SK-N-MC (cell line): ENCODE data around the gene ITM2B.

Experiments used
- DNase-seq: peaks from one replicate; pipeline ENCODE4 v3.0.0-alpha.2; 2011; ENCODE audit warnings: low read depth, low spot score
- H3K27ac ChIP-seq: fragments of 200-600 bp; sonication (generic); 2 replicates; pipeline ENCODE4 v1.5.1; 2016; ENCODE audit warnings: mixed run types
- H3K36me3 ChIP-seq: fragments of 200-600 bp; sonication (generic); 2 replicates; pipeline ENCODE4 v1.6.1; 2017; ENCODE audit warnings: antibody characterized with exemption, low read length, mixed read lengths; ENCODE audit not compliant: insufficient read depth
- H3K4me3 ChIP-seq: fragments of 200-600 bp; sonication (generic); 2 replicates; pipeline ENCODE4 v1.5.1; 2016
- H3K9ac ChIP-seq: fragments of 200-600 bp; sonication (generic); 2 replicates; pipeline ENCODE4 v1.8.0; 2017; ENCODE audit warnings: mixed run types, mixed read lengths; ENCODE audit not compliant: insufficient read length
- H3K9me3 ChIP-seq: fragments of 200-600 bp; sonication (generic); 2 replicates; pipeline ENCODE4 v1.6.1; 2017; ENCODE audit warnings: low read depth, mild to moderate bottlenecking, antibody characterized with exemption, low read length, moderate library complexity, mixed read lengths
- EZH2 ChIP-seq: fragments of 200-600 bp; sonication (generic); IDR thresholded peaks from one replicate; pipeline ENCODE4 v1.6.1; 2017; ENCODE audit warnings: antibody characterized with exemption
- FOXP2 ChIP-seq: optimal IDR thresholded peaks from 2 replicates; pipeline ENCODE3; 2011; ENCODE audit warnings: mild to moderate bottlenecking, moderate library complexity; ENCODE audit not compliant: insufficient read depth; ENCODE audit errors: extremely low read length, control extremely low read depth
- POLR2AphosphoS5 ChIP-seq: IDR thresholded peaks from 2 replicates; pipeline ENCODE4 v1.6.1; 2012; ENCODE audit warnings: mild to moderate bottlenecking, low read depth, low read length, borderline replicate concordance

Gene ITM2B

DNA sequence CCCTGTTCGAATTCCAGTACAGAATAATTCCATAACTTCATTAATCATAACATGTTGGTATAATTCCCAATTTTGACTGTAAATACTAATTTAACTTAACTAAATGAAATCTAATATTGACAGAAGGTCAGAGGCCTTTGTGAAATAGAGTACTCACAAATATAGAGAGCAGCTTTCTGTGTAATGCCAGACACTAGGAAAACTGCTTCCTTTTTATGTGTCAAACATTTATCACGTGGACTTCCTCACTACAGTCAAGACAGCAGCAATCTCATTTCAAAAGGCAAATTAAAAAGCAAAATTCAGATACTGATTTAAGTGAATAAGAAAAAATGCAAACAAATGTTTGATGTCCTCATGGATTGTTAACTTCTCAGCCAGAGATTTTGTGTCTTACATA is 13.1 kb downstream of the ITM2B start:
- Histone ChIP-seq H3K36me3 (no peaks in the 10 kb centered on the region), H3K9ac (no peak overlapping the region), H3K4me3 (no peak overlapping the region), H3K9me3 (no peaks in the 10 kb centered on the region), H3K27ac (no peak overlapping the region)
- TF ChIP-seq POLR2AphosphoS5 (no peak), FOXP2 (no peak), EZH2 (no peak)
- no peak for DNase-seq

GRCh38 chr13:48249018-48249417 is 16.0 kb downstream of the ITM2B start:
- TF ChIP-seq FOXP2 (no peak), POLR2AphosphoS5 (no peak), EZH2 (no peak)
- H3K9me3 ChIP-seq, result no peaks in the 10 kb centered on the region
- peaks cover 6% of the 10 kb centered on the region; the same call in 1 of the 2 replicates for H3K36me3 ChIP-seq
- H3K27ac ChIP-seq, result no peak overlapping the region
- DNase-seq, result no peak
- no peak overlapping the region for H3K9ac ChIP-seq
- H3K4me3 ChIP-seq, result no peak overlapping the region

DNA sequence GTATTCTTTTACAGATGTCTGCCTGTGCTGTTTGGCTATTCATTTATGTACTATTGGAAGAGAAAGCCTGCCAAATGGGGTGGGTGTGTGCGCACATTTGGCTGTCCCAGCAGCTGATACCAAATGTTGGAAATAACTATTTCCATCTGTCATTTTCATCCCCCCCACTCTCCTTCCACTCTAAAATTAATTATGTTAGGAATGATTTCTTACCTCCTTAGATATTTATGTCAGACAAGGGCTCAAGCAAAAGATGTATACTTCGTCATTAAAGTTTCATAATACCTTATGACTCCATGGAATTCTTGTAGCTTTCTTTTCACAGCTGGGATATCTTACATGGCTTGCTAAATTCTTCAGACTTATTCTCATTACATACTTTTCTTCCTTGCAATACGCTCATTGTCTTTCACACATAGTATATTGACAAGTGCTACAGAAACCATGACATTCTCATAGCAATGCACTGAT is 18.6 kb downstream of the ITM2B start:
- H3K36me3 ChIP-seq, result peaks cover 30% of the 10 kb centered on the region
- H3K9me3 ChIP-seq, result no peaks in the 10 kb centered on the region

DNA sequence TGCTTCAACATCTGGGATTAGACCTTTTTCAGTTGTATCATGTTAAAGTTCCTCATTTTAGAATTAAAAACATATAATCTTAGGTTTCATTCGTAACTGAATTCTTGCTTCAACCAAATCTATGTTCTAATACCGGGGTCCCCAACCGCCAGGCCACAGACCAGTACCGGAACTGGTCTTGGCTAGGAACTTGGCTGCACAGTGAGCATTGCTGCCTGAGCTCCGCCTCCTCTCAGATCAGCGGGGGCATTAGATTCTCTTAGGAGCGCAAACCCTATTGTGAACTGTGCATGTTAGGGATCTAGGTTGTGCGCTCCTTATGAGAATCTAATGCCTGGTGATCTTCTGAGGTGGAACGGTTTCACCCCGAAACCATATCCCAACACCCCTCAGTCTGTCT is 19.2 kb downstream of the ITM2B start:
- peaks cover 34% of the 10 kb centered on the region for H3K36me3 ChIP-seq
- H3K9me3 ChIP-seq, result no peaks in the 10 kb centered on the region
- TF ChIP-seq POLR2AphosphoS5 (no peak), EZH2 (no peak), FOXP2 (no peak)
- DNase-seq, result no peak
- H3K9ac ChIP-seq, result no peak overlapping the region
- no peak overlapping the region for H3K27ac ChIP-seq
- no peak overlapping the region for H3K4me3 ChIP-seq

More for the DNA sequence above, 18.6 kb downstream of the ITM2B start:
- Histone ChIP-seq H3K4me3 (no peak overlapping the region), H3K9ac (no peak overlapping the region), H3K27ac (no peak overlapping the region)
- TF ChIP-seq FOXP2, result no peak
- TF ChIP-seq EZH2, result no peak
- TF ChIP-seq POLR2AphosphoS5, result no peak
- no peak for DNase-seq

- TF ChIP-seq EZH2, result no peak
- no peak for TF ChIP-seq FOXP2
- TF ChIP-seq POLR2AphosphoS5, result no peak
- H3K27ac ChIP-seq, result no peak overlapping the region
- H3K4me3 ChIP-seq, result no peak overlapping the region
- peaks cover 48% of the 10 kb centered on the region for H3K36me3 ChIP-seq
- H3K9me3 ChIP-seq, result no peaks in the 10 kb centered on the region
- no peak for DNase-seq
- H3K9ac ChIP-seq, result no peak overlapping the region
Measured at GRCh38 chr13:48253849-48254248, 20.8 kb downstream of the ITM2B start.

DNA sequence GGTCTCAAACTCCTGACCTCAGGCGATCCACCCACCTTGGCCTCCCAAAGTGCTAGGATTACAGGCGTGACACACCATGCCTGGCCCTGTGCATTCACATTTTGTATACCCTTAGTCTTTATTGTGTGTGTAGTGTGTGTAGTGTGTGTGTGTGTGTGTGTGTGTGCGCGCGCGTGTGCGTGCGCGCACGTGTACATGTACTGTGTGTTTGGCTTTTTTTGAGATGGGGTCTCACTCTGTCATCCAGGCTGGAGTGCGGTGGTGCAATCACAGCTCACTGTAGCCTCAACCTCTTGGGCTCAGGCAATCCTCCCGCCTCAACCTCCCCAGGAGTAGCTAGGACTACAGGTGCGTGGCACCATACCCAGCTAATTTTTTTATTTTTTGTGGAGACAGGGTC is 22.1 kb downstream of the ITM2B start:
- no peak for DNase-seq
- Histone ChIP-seq H3K9me3 (no peaks in the 10 kb centered on the region), H3K36me3 (peaks cover 56% of the 10 kb centered on the region), H3K9ac (no peak overlapping the region), H3K27ac (no peak overlapping the region), H3K4me3 (no peak overlapping the region)
- TF ChIP-seq POLR2AphosphoS5 (no peak), EZH2 (no peak), FOXP2 (no peak)

DNA sequence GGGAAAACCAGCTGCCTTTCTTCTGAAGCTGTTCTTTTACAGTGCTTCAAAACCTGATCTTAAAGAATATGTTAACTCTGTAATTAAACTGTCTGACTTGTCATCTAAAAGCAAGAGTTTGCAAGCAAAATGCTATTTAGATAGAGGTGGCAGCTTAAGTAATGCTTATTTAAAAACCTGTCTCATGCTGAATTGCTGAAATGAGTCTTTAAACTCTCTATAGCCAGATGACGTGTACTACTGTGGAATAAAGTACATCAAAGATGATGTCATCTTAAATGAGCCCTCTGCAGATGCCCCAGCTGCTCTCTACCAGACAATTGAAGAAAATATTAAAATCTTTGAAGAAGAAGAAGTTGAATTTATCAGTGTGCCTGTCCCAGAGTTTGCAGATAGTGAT is 22.9 kb downstream of the ITM2B start:
- Histone ChIP-seq H3K9me3 (no peaks in the 10 kb centered on the region), H3K4me3 (no peak overlapping the region), H3K9ac (no peak overlapping the region), H3K27ac (no peak overlapping the region), H3K36me3 (peaks cover 62% of the 10 kb centered on the region)
- TF ChIP-seq EZH2, result no peak
- TF ChIP-seq FOXP2, result no peak
- TF ChIP-seq POLR2AphosphoS5, result no peak
- no peak for DNase-seq

- Histone ChIP-seq H3K9me3 (no peaks in the 10 kb centered on the region), H3K9ac (no peak overlapping the region), H3K36me3 (peaks cover 78% of the 10 kb centered on the region), H3K27ac (no peak overlapping the region), H3K4me3 (no peak overlapping the region)
- DNase-seq, result no peak
- TF ChIP-seq POLR2AphosphoS5 (no peak), FOXP2 (no peak), EZH2 (no peak)
Measured at GRCh38 chr13:48258002-48258401, 25.0 kb downstream of the ITM2B start.

GRCh38 chr13:48258430-48258829 is 25.4 kb downstream of the ITM2B start:
- H3K9me3 ChIP-seq, result no peaks in the 10 kb centered on the region
- H3K9ac ChIP-seq, result no peak overlapping the region
- no peak overlapping the region for H3K4me3 ChIP-seq
- DNase-seq, result no peak
- TF ChIP-seq POLR2AphosphoS5 (no peak), EZH2 (no peak), FOXP2 (no peak)
- no peak overlapping the region for H3K27ac ChIP-seq
- peaks cover 82% of the 10 kb centered on the region for H3K36me3 ChIP-seq
